Natural killer cell (primary cell): ENCODE data around the gene ARFGAP2. TPM values are rescaled to one million over a fixed set of nuclear protein-coding genes. Genes with fewer than 3 reads are reported as not detected.

Experiments
- ATAC-seq, 3 donors: fragments of 150-1000 bp in 2 of 3; fragments of 200-7000 bp in 1 of 3; cut with Tn5 transposase; 1 replicate in 1 of 3; 2 replicates in 2 of 3; pipeline ENCODE4 v1.10.0; 2021; ENCODE audit warnings: mild to moderate bottlenecking in 2 of 3, moderate library complexity in 2 of 3
- DNase-seq, 2 donors: peaks; one replicate each; pipeline versions ENCODE4 v3.0.0 to v3.0.0-alpha.2; 2013 to 2021; ENCODE audit warnings: mixed read lengths in 1 of 2
- H3K27ac ChIP-seq: one replicate; pipeline ENCODE4 v1.5.1; 2013; ENCODE audit warnings: mild to moderate bottlenecking, low read length
- H3K27me3 ChIP-seq: one replicate; pipeline ENCODE4 v1.6.1; 2013; ENCODE audit warnings: low read length; ENCODE audit not compliant: control insufficient read depth, insufficient read depth
- H3K36me3 ChIP-seq: one replicate; pipeline ENCODE4 v1.6.1; 2013; ENCODE audit warnings: low read length; ENCODE audit not compliant: control insufficient read depth, insufficient read depth
- H3K4me1 ChIP-seq: one replicate; pipeline ENCODE4 v1.6.1; 2013; ENCODE audit warnings: low read length; ENCODE audit not compliant: control insufficient read depth, insufficient read depth
- H3K4me3 ChIP-seq: one replicate; pipeline ENCODE4 v1.5.1; 2013; ENCODE audit warnings: low read length
- H3K9me3 ChIP-seq: one replicate; pipeline ENCODE4 v1.6.1; 2013; ENCODE audit warnings: low read length; ENCODE audit not compliant: control insufficient read depth, insufficient read depth
- H3K27ac Mint-ChIP-seq, 2 donors: one replicate each; pipeline ENCODE4 v1.8.0; 2022; ENCODE audit warnings: mild to moderate bottlenecking in 2 of 2, mixed read lengths in 2 of 2, moderate library complexity in 1 of 2
- H3K27me3 Mint-ChIP-seq, 2 donors: one replicate each; pipeline ENCODE4 v1.8.0; 2022; ENCODE audit warnings: low read depth in 2 of 2, mixed read lengths in 2 of 2
- H3K36me3 Mint-ChIP-seq: one replicate; pipeline ENCODE4 v1.8.0; 2022; ENCODE audit warnings: mixed read lengths
- H3K4me1 Mint-ChIP-seq, 2 donors: one replicate each; pipeline ENCODE4 v1.8.0; 2022; ENCODE audit warnings: mixed read lengths in 2 of 2
- H3K4me3 Mint-ChIP-seq: one replicate; pipeline ENCODE4 v1.8.0; 2022; ENCODE audit warnings: mild to moderate bottlenecking, moderate library complexity, mixed read lengths
- H3K9me3 Mint-ChIP-seq, 2 donors: one replicate each; pipeline ENCODE4 v1.8.0; 2022; ENCODE audit warnings: mixed read lengths in 2 of 2
- WGBS: methylation state at CpG from one replicate; pipeline ENCODE4 v1.1.7; 2013; ENCODE audit warnings: missing lambda C conversion rate; ENCODE audit not compliant: insufficient coverage; 5-methylcytosine and 5-hydroxymethylcytosine counted together
- intact Hi-C: fragments of 100-400 bp; cut with micrococcal nuclease; formaldehyde crosslinking; loops from one replicate; pipeline ENCODE4 v1.14.2; 2022
- total RNA-seq, 4 donors: library from RNA; stranded (reverse); fragments of 120-200 nt in 1 of 4; gene quantifications; one replicate each; pipeline versions ENCODE4 v1.2.3 to v1.2.4, GENCODE V29; 2013 to 2022
- TF ChIP-seq, protein P1 (sequence below): fragments of 200-600 bp; IDR thresholded peaks from one replicate; pipeline ENCODE4 v1.8.0; 2022; ENCODE audit warnings: antibody characterized with exemption

ARFGAP2 gene
- total RNA-seq, 3 donors from 2014 or later (not counting 1 experiment from before 2014, with no cell fraction given), result 199 to 236 (median 228) TPM

DNA sequence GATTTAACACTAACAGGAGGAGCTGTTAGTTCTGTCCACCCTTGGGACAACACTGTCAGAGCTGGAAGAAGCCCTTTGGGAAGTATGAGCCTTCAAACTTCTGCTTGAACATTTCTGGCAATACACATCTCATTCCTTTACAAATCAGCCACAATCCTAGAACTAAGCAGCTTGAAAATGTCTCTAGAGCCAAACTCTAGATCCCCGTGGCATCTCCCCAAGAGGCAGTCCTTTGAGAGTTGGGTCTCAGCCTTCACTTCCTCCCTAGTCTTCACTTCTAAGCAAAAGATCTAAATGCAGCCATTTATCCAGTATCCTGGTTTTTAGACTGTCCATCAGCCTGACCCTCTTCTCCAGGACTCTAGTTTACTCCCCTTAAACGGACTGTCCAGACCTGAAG lies 26.9 kb downstream of the ARFGAP2 start:
- no peak for ATAC-seq
- H3K9me3 ChIP-seq, result no peaks in the 10 kb centered on the region
- DNase-seq, result no peak
- peaks cover 17% of the 10 kb centered on the region for H3K4me1 ChIP-seq
- no peaks in the 10 kb centered on the region for H3K36me3 ChIP-seq
- Mint-ChIP-seq H3K27me3 (no peaks in the 10 kb centered on the region), H3K4me3 (no peak overlapping the region), H3K9me3 (no peaks in the 10 kb centered on the region), H3K4me1 (peaks cover 16% of the 10 kb centered on the region in 2 donors), H3K27ac (no peak overlapping the region), H3K36me3 (no peaks in the 10 kb centered on the region)
- intact Hi-C loops, result no loop called here
- no peak overlapping the region for H3K27ac ChIP-seq
- 56% methylated on average over 1 of the region's 2 CpGs for WGBS
- H3K27me3 ChIP-seq, result no peaks in the 10 kb centered on the region
- TF ChIP-seq, protein P1, sequence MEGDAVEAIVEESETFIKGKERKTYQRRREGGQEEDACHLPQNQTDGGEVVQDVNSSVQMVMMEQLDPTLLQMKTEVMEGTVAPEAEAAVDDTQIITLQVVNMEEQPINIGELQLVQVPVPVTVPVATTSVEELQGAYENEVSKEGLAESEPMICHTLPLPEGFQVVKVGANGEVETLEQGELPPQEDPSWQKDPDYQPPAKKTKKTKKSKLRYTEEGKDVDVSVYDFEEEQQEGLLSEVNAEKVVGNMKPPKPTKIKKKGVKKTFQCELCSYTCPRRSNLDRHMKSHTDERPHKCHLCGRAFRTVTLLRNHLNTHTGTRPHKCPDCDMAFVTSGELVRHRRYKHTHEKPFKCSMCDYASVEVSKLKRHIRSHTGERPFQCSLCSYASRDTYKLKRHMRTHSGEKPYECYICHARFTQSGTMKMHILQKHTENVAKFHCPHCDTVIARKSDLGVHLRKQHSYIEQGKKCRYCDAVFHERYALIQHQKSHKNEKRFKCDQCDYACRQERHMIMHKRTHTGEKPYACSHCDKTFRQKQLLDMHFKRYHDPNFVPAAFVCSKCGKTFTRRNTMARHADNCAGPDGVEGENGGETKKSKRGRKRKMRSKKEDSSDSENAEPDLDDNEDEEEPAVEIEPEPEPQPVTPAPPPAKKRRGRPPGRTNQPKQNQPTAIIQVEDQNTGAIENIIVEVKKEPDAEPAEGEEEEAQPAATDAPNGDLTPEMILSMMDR, result no peak
- H3K4me3 ChIP-seq, result no peak overlapping the region

DNA sequence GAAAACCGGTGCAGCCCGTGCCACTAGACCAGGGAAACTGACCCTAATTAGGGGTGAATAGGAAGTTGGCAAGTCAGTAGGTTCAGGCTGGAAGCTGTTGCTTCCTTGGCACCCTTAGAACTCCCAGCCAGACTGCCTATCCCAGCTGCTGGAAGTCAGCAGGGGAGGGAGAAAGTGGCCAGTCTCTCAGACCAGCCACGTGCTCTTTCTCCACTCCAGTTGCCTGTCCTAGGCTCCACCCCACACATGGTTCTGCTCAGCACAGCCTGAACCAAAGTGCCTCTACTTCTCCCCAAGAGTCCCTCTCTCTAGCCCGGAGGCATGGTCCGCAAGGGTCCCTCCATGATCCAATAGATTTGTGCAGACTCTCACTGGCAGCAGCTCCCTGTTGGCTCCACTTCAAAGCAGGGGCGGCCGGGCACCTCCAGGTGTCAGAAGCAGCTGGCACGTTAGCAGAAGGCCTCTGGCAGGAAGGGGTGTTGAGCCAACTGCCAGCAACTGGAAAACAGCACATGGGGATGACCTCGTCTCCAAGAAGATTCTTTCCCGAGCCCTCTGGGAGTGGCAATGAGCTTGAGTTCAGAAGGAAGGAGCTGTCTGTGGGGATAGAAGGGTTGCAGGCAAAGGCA lies 27.7 kb downstream of the ARFGAP2 start:
- intact Hi-C loops, result no loop called here
- Mint-ChIP-seq H3K4me1 (peaks cover 9 to 10% of the 10 kb centered on the region in 2 donors), H3K27ac (no peak overlapping the region), H3K36me3 (no peaks in the 10 kb centered on the region), H3K9me3 (no peaks in the 10 kb centered on the region), H3K27me3 (no peaks in the 10 kb centered on the region), H3K4me3 (no peak overlapping the region)
- ATAC-seq (no peak), DNase-seq (no peak)
- Histone ChIP-seq H3K4me3 (no peak overlapping the region), H3K27ac (no peak overlapping the region), H3K4me1 (peaks cover 11% of the 10 kb centered on the region), H3K36me3 (no peaks in the 10 kb centered on the region), H3K27me3 (no peaks in the 10 kb centered on the region), H3K9me3 (no peaks in the 10 kb centered on the region)
- TF ChIP-seq, protein P1, result no peak
- WGBS, result 94% methylated on average over 10 of the region's 10 CpGs

DNA sequence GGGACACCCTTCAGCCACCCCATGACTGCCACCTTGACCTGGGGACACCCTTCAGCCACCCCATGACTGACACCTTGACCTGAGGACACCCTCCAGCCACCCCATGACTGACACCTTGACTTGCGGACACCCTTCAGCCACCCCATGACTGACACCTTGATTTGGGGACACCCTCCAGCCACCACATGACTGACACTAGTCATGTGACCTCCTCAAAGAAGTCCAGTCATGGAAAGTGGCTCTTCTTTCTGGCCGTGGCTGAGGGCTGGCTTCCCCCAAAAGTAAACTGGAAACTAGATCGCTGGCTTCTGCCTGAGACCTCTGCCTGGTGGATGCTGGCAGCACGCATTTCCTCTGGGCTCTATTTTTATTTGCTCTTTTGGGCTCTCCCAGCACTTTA lies 28.4 kb downstream of the ARFGAP2 start:
- no peaks in the 10 kb centered on the region for H3K9me3 ChIP-seq
- Mint-ChIP-seq H3K27ac (no peak overlapping the region), H3K27me3 (no peaks in the 10 kb centered on the region), H3K9me3 (no peaks in the 10 kb centered on the region), H3K4me3 (no peak overlapping the region), H3K4me1 (peaks cover 5% of the 10 kb centered on the region in 2 donors), H3K36me3 (no peaks in the 10 kb centered on the region)
- no peak overlapping the region for H3K27ac ChIP-seq
- TF ChIP-seq, protein P1, result no peak
- ATAC-seq (no peak), DNase-seq (no peak)
- H3K27me3 ChIP-seq, result no peaks in the 10 kb centered on the region
- WGBS, result 88% methylated on average over 4 of the region's 4 CpGs
- peaks cover 4% of the 10 kb centered on the region for H3K4me1 ChIP-seq
- intact Hi-C loops, result no loop called here
- H3K36me3 ChIP-seq, result no peaks in the 10 kb centered on the region
- no peak overlapping the region for H3K4me3 ChIP-seq

DNA sequence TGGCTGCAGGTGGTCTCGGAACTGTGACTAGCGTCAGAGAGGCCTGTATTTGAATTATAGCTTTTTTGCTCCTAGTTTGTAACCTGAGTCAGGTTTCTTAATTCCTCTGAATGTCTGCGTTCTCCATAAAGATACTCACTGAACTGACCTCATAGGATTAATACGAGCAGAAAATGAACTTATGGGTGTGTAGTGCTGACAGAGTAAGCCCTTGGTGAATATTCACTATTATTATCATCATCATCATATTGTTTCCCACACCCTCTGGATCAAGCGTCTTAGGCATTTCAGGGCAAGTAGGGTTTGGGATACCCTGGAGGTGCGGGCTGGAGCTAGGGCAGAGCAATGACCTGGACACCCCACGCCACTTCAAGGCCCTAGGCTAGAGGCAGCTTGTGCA lies 29.0 kb downstream of the ARFGAP2 start:
- no peaks in the 10 kb centered on the region for H3K27me3 Mint-ChIP-seq
- no peak overlapping the region for H3K27ac Mint-ChIP-seq
- H3K9me3 ChIP-seq, result no peaks in the 10 kb centered on the region
- no peaks in the 10 kb centered on the region for H3K4me1 Mint-ChIP-seq
- intact Hi-C loops, result no loop called here
- H3K27me3 ChIP-seq, result no peaks in the 10 kb centered on the region
- H3K4me1 ChIP-seq, result peaks cover 2% of the 10 kb centered on the region
- H3K36me3 ChIP-seq, result no peaks in the 10 kb centered on the region
- H3K9me3 Mint-ChIP-seq, result no peaks in the 10 kb centered on the region
- H3K36me3 Mint-ChIP-seq, result no peaks in the 10 kb centered on the region
- no peak overlapping the region for H3K4me3 Mint-ChIP-seq
- H3K4me3 ChIP-seq, result no peak overlapping the region
- 88% methylated on average over 5 of the region's 7 CpGs for WGBS
- no peak for ATAC-seq
- TF ChIP-seq, protein P1, result no peak
- H3K27ac ChIP-seq, result no peak overlapping the region
- DNase-seq, result no peak
